Effector memory CD4-positive, alpha-beta T cell (primary cell): Measurements from ENCODE around the gene NPFFR1.
"Not testable (repeated sequence)": the region's sequence is repeated elsewhere in the genome, so short reads cannot be mapped to it uniquely, and the experiment has no call there.

Experiments
- DNase-seq, 3 donors: peaks; one replicate each; pipeline ENCODE4 v3.0.0-alpha.2; 2020
- H3K27ac ChIP-seq: 2 replicates; pipeline ENCODE4 v1.7.0; 2013; ENCODE audit warnings: mild to moderate bottlenecking, low read length, moderate library complexity; ENCODE audit not compliant: insufficient read depth, poor library complexity, severe bottlenecking
- H3K27me3 ChIP-seq: replicated peaks from 2 replicates; pipeline ENCODE4 v1.7.0; 2013; ENCODE audit warnings: mild to moderate bottlenecking, low read length; ENCODE audit not compliant: insufficient read depth, control insufficient read depth, poor library complexity, severe bottlenecking
- H3K36me3 ChIP-seq: 2 replicates; pipeline ENCODE4 v1.7.0; 2013; ENCODE audit warnings: mild to moderate bottlenecking, low read length, moderate library complexity; ENCODE audit not compliant: control insufficient read depth, insufficient read depth
- H3K4me1 ChIP-seq: 2 replicates; pipeline ENCODE4 v1.7.0; 2013; ENCODE audit warnings: low read length, mild to moderate bottlenecking; ENCODE audit not compliant: control insufficient read depth, insufficient read depth, poor library complexity, severe bottlenecking
- H3K4me3 ChIP-seq: 2 replicates; pipeline ENCODE4 v1.7.0; 2013; ENCODE audit warnings: low read length, low read depth, mild to moderate bottlenecking; ENCODE audit not compliant: insufficient read depth, poor library complexity, severe bottlenecking
- H3K9me3 ChIP-seq: 2 replicates; pipeline ENCODE4 v1.7.0; 2013; ENCODE audit warnings: mild to moderate bottlenecking, low read length, moderate library complexity; ENCODE audit not compliant: control insufficient read depth

NPFFR1 gene

GRCh38 chr10:70232155-70232858 lies 51.5 kb downstream of the NPFFR1 start:
- H3K4me3 ChIP-seq, result peak overlapping the region; percentile 67
- H3K27me3 ChIP-seq, result no peaks in the 10 kb centered on the region
- peaks cover 7% of the 10 kb centered on the region for H3K4me1 ChIP-seq
- DNase-seq, result peak; percentile 16 to 40 (median 21)
- H3K9me3 ChIP-seq, result no peaks in the 10 kb centered on the region
- H3K36me3 ChIP-seq, result peaks cover 9% of the 10 kb centered on the region
- H3K27ac ChIP-seq, result peak overlapping the region; percentile 74

GRCh38 chr10:70228491-70228890 lies 55.3 kb downstream of the NPFFR1 start:
- Histone ChIP-seq H3K27ac (no peak overlapping the region), H3K9me3 (no peaks in the 10 kb centered on the region), H3K27me3 (no peaks in the 10 kb centered on the region), H3K4me3 (no peak overlapping the region), H3K4me1 (peaks cover 7% of the 10 kb centered on the region), H3K36me3 (peaks cover 9% of the 10 kb centered on the region)
- no peak for DNase-seq

GRCh38 chr10:70227548-70228320 lies 56.1 kb downstream of the NPFFR1 start:
- no peak for DNase-seq

GRCh38 chr10:70223728-70224127 lies 60.1 kb downstream of the NPFFR1 start:
- H3K36me3 ChIP-seq, result peaks cover 3% of the 10 kb centered on the region
- no peak for DNase-seq
- no peak overlapping the region for H3K4me3 ChIP-seq
- no peaks in the 10 kb centered on the region for H3K9me3 ChIP-seq
- H3K27ac ChIP-seq, result no peak overlapping the region
- H3K4me1 ChIP-seq, result peaks cover 3% of the 10 kb centered on the region
- no peaks in the 10 kb centered on the region for H3K27me3 ChIP-seq

More at GRCh38 chr10:70227548-70228320, 56.1 kb downstream of the NPFFR1 start:
- no peak overlapping the region for H3K27ac ChIP-seq
- peaks cover 9% of the 10 kb centered on the region for H3K36me3 ChIP-seq
- no peaks in the 10 kb centered on the region for H3K27me3 ChIP-seq
- H3K9me3 ChIP-seq, result no peaks in the 10 kb centered on the region
- no peak overlapping the region for H3K4me3 ChIP-seq
- H3K4me1 ChIP-seq, result peaks cover 7% of the 10 kb centered on the region

GRCh38 chr10:70222811-70223447 lies 60.9 kb downstream of the NPFFR1 start:
- H3K36me3 ChIP-seq, H3K27ac ChIP-seq, H3K4me3 ChIP-seq, H3K9me3 ChIP-seq, DNase-seq, H3K27me3 ChIP-seq, H3K4me1 ChIP-seq: not testable (repeated sequence)

GRCh38 chr10:70222340-70222794 lies 61.4 kb downstream of the NPFFR1 start:
- no peak for DNase-seq
- H3K27ac ChIP-seq, result no peak overlapping the region
- no peak overlapping the region for H3K4me3 ChIP-seq
- H3K36me3 ChIP-seq, result no peaks in the 10 kb centered on the region
- H3K9me3 ChIP-seq, result no peaks in the 10 kb centered on the region
- H3K27me3 ChIP-seq, result no peaks in the 10 kb centered on the region
- peaks cover 3% of the 10 kb centered on the region for H3K4me1 ChIP-seq

GRCh38 chr10:70221030-70221429 lies 62.8 kb downstream of the NPFFR1 start:
- Histone ChIP-seq H3K4me1 (peaks cover 3% of the 10 kb centered on the region), H3K9me3 (no peaks in the 10 kb centered on the region), H3K27me3 (no peaks in the 10 kb centered on the region), H3K27ac (no peak overlapping the region), H3K36me3 (no peaks in the 10 kb centered on the region), H3K4me3 (no peak overlapping the region)
- no peak for DNase-seq

GRCh38 chr10:70212879-70213278 lies 70.9 kb downstream of the NPFFR1 start:
- no peaks in the 10 kb centered on the region for H3K27me3 ChIP-seq
- H3K4me1 ChIP-seq, result no peaks in the 10 kb centered on the region
- no peak for DNase-seq
- H3K9me3 ChIP-seq, result no peaks in the 10 kb centered on the region
- H3K27ac ChIP-seq, result no peak overlapping the region
- no peak overlapping the region for H3K4me3 ChIP-seq
- peaks cover 35% of the 10 kb centered on the region for H3K36me3 ChIP-seq

- H3K4me3 ChIP-seq, result no peak overlapping the region
- H3K36me3 ChIP-seq, result peaks cover 35% of the 10 kb centered on the region
- DNase-seq, result no peak
- H3K27ac ChIP-seq, result no peak overlapping the region
- no peaks in the 10 kb centered on the region for H3K9me3 ChIP-seq
- no peaks in the 10 kb centered on the region for H3K27me3 ChIP-seq
- no peaks in the 10 kb centered on the region for H3K4me1 ChIP-seq
Observed at GRCh38 chr10:70212277-70212676, 71.5 kb downstream of the NPFFR1 start.

- DNase-seq, result no peak
- H3K4me1 ChIP-seq, result no peaks in the 10 kb centered on the region
- no peaks in the 10 kb centered on the region for H3K27me3 ChIP-seq
- H3K4me3 ChIP-seq, result no peak overlapping the region
- no peaks in the 10 kb centered on the region for H3K9me3 ChIP-seq
- peaks cover 43% of the 10 kb centered on the region for H3K36me3 ChIP-seq
- no peak overlapping the region for H3K27ac ChIP-seq
Observed at GRCh38 chr10:70206762-70207161, 77.0 kb downstream of the NPFFR1 start.
